HG03469 (cell line): ENCODE measurements around the gene DNER.

Experiments used
- ATAC-seq: cut with Tn5 transposase; IDR thresholded peaks from one replicate; pipeline ENCODE4 v1.9.1; 2021; ENCODE audit warnings: mild to moderate bottlenecking, moderate library complexity, moderate number of reproducible peaks; ENCODE audit not compliant: unreplicated experiment

Gene DNER

DNA sequence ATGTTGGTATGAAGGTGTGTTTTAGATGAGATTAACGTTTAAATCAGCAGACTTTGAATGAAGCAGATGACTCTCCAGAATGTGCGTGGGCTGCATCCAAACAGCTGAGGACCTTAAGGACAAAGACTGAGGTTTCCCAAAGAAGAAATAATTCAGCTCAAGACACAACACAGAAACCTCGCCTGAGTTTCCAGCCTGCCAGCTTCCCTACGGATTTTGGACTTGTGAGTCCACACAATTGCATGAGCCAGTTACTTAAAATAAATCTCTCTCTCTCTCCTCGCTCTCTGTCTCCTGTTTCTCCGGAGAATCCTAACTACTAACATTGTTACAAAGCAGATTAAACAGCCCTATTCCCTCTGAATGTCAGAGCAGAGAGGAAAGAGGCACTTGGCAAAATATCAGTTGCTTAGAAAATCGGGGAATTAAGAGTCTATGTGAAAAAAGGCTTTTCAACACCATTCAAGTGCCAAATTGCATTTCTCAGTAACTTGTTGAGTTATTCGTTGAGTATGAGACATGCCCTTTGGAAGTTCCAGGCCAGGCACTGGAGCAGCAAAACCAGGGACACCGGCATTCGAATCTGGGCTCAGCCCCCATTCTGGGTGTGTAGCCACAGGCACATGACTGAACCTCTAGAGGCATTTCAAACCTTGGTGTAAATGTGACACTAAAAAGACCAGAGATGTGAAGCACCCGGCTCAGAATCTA lies 268.7 kb downstream of the DNER start:
- ATAC-seq: no peak

DNA sequence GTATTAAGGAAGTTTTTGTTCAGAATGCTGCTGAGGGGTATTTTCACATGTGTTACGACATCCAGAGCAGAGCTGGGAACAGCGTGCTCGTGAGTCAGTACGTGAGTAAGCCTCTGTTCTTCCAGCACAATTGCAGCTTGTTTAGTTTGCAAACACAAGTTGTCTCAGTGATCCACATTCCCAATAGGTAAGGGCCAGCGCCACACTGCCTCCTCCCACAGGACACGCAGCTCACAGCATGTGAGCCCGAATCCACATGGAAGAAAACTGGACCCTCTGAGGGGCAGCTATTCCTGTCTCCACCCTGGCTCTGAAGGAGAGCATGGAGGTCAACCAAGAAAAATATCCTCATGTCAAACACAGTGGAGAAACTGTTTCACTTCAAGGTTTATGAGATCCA lies 269.3 kb downstream of the DNER start:
- ATAC-seq: no peak

DNA sequence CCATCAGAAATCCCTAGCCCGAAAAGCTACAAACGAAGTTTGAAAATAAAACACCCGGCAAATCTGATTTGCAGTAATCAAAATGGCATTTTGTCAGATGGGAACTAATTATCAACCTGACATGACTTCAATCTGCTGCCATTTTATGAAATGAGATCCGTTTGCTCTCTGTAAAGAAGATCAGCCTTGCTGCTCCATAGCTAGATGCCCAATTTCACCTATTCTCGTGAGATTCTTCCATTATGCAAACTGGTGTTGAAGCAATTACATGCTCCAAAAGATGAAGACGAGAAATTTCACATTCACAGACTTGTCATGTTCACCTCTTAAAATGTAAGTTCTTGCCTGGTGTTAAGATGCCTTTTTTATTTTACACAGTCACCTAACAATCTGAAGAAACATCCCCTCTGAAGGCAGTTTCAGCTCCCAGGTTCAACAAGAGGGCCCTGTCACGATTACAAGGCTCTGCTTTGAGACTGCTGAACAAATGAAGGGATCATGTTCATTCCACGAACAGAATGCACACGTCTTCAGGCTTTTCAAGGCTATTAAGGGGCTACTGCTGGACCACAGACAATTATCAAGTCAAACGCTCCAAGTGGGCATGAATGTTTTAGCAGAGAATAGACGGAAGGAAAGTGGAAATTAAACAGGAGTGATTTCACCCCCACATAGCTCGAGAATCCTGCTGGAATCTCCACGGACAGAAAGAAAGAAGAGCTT lies 270.6 kb downstream of the DNER start:
- no peak for ATAC-seq

DNA sequence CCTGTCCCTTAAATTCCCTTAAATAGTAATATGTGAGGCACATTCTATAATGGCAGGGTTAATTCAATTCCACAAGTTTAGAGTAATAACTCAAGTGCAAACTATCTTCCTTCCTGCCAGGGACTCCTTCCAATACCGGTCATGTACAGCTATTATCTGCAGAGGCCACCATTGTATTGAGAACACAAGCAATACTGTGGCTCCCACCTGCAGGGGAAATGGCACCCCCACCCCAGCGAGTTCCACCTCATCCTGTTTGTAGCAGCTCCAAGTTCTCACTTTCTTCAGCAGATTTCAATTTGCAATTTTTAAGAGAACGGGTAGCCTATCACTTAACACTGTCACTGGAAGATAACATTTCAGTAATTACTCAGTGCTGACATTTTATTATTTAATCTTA lies 271.2 kb downstream of the DNER start:
- ATAC-seq: no peak

DNA sequence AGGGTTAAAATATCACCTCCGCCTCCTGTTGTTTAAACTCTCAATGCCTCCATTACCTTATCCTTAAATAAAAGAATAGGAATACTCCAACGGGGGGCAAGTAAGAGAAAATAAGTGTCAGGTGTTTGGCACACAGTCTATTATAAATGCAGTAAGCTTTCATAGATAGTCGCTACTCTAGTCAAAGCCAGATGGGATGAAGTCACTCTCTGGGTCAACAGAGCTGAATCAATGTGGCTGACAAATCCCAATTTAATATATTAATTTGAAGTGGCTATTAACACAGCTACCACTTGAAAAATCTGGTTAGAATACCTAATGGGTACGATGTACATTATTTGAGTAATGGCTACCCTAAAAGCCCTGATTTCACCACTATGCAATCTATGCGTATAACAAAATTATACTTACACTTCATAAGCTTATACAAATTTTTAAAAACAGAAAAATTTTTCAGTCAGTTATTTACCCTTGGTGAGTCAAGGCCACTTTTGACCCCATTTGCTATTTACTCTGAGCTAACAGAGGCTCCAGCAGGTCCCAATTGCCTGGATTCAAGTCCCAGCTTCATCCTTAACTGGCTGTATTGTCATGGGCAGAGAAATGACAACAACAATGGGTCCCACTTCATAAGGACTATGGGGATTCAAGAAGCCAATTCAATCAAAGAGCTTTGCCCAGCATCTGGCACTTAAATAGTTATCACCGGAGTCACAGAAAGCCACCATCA lies 275.8 kb downstream of the DNER start:
- no peak for ATAC-seq

GRCh38 chr2:229437467-229437866 lies 276.9 kb downstream of the DNER start:
- ATAC-seq: no peak

DNA sequence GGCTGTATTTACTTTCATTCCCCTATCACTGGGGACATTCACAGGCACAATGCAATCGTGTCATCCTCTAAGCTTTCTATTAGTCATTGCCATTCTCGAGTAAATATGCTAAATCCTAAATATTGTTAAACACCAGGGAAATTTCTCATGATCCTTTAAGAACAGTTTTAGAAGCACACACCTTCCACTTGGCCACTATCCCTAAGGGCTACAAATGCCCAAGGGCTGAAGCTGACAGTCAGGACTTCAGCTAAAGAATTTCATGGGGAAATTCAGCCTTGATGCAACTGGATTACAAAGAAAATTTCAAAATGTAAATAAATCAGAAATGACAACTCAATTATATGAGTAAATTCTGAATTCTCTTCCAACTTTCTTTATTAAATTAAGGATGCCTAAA lies 280.2 kb downstream of the DNER start:
- ATAC-seq: no peak

- no peak for ATAC-seq
Observed at GRCh38 chr2:229433351-229433750, 281.0 kb downstream of the DNER start.

- no peak for ATAC-seq
Observed at GRCh38 chr2:229431327-229431954, 282.9 kb downstream of the DNER start.

DNA sequence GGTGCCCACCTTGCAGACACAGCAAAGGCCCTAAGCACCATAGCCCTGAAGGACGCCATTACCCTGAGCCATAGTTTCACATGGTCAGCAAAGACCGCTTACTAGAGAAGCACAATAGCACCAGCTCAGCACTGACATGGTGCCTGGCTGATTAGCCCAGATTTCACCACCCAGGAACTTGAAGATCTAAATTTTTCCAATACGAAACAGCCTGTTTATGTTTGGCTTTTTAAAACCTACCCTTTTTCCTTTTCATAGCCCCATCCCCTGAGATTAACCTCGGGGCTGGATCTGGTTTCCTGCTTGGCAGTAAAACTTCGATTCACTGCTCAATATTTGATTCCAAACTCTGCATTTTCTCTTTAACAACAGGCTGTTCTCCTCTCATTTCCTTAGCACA lies 284.8 kb downstream of the DNER start:
- no peak for ATAC-seq

DNA sequence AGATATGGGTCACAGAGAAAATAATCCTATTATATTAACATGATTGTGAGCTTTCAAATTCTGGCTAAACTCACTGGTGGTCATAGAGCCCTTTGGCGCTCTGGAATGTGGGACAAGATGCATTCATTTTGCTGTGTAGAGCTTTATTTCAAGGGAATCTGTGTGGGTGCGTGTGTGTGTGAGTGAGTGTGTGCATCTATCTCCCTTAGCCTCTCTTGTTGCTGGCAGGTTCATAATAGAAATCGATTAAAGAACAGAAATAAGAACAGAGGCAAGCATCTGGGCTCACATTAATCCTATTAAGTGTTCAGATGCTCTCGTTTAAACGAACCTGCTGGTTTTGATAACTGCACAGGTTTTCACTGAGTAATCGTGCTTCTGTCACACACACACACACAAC lies 287.9 kb downstream of the DNER start:
- ATAC-seq: no peak

DNA sequence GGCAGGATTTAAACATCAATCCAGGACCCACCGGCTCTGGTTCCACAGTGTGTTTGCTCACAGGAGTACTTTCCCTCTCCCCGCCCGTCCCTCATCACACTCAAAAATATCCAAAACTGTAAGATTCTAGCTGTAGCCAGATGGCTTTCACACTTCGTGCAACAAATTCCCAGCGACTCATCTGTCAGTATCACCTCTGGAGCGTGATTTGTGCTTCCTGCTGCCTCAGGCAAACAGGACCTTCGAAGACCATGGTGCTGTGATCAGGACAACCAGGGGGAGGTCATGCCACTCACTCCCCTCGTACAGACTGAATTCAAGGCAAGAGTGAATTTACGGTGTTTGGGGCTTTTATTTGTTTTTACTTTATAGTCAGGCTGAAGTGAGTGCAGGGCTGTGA lies 288.8 kb downstream of the DNER start:
- no peak for ATAC-seq

DNA sequence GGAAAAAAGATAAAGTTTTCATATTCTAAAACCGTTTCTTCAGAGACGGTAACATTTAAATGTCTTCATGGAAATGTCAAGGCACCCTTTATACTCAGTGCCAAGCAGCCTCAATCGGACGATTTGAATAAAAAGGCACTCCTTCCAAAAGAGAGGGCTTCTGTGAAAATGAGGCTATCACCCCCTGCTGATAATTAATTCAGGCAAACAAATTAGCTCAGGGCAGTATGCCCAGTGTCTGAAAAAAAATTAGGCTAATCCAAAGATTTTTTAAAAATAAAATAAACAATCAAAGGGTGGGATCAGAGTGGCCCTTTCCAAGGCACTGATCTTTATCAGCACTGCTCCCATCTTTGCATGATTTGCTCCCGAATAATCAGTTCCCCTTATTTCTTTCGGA lies 292.3 kb downstream of the DNER start:
- no peak for ATAC-seq

GRCh38 chr2:229419158-229419557 lies 295.2 kb downstream of the DNER start:
- ATAC-seq: no peak

DNA sequence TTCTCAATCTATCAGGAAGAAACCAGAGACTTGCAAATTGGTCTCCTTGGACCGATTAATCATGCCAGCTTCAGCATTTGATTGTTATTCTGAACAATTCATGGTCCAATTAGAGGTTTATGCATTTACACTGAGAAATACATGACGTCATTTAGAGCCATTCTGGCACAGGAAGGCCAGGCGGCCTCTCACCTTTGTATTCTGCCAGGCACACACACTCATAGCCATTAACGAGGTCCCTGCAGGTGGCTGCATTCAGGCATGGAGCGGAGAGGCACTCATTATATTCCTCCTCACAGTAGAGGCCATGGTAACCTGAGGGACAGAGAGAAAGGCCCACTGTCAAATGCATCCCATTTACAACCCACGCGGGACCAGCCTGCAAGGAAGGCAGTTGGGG lies 296.4 kb downstream of the DNER start:
- no peak for ATAC-seq

DNA sequence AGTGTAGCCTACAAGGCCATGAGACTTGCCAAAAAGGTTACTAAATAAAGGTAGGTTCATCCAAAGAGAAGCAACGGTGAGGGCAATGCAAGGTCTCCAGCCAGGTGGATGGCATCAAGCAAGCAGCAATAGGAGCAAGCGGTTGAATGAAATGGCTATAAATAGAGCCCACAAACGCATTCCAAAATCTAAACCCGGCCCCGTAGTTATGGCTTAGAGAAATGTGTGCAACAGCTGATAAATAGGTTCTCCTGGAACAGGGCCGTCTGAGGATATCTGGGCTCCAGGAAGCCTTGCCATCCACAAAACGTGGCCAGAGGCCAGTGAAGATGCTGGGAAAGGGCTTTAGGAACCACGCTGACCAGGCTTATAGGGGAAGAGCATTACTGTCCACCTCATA lies 297.2 kb downstream of the DNER start:
- no peak for ATAC-seq

GRCh38 chr2:229416116-229416694 lies 298.1 kb downstream of the DNER start:
- no peak for ATAC-seq

DNA sequence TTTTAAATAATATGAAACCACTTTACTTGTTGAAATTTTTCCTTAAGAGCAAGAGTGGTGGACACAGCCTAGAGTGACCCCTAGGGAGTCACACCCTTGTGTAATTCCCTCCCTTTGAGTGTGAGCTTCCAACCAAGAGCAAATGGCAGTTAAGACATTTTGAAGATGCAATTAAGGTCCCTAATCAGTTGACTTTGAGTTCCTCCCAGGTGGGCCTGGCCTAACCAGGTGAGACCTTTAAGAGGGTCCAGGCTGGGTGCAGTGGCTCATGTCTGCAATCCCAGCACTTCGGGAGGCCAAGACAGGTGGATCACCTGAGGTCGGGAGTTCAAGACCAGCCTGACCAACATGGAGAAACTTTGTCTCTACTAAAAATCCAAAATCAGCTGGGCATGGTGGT lies 299.7 kb downstream of the DNER start:
- no peak for ATAC-seq

GRCh38 chr2:229412686-229413085 lies 301.7 kb downstream of the DNER start:
- no peak for ATAC-seq

DNA sequence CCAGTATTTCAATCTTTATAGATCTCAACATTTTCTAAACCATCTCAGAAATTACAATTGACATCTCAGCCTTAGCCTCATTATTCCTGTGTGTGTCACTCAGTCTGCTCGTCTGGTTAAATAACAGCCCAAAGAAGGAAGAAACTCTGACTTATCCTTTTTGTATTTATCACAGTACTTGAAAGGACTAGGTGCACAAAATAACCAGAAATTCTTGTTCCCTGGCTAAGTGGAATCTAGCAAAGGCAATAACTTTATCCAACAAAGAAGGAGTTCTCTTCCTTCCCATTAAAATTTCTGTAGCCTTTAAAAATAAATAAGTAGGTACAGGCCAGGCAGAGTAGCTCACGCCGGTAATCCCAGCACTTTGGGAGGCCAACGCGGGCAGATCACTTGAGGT lies 303.4 kb downstream of the DNER start:
- no peak for ATAC-seq

- ATAC-seq: no peak
Observed at GRCh38 chr2:229410264-229410663, 304.1 kb downstream of the DNER start.
